PC-9 (cell line): ENCODE results near the gene COL16A1. TPM values are rescaled to one million over a fixed set of nuclear protein-coding genes. Genes with fewer than 3 reads are reported as not detected.

Source experiments
- BruUV-seq: library from RNA; stranded (reverse); fragments of 400-500 nt; replicated peaks from 2 replicates; lab custom pipeline; 2021; lab: Mats Ljungman, UMichigan
- CTCF ChIA-PET: fragments of 300-600 bp; sonication (Branson Sonifier 250); formaldehyde crosslinking; loops from one replicate; lab custom pipeline; 2022; ENCODE audit warnings: antibody characterized with exemption; lab: Charles Lee
- POLR2A ChIA-PET: fragments of 300-600 bp; sonication (Branson Sonifier 250); formaldehyde crosslinking; loops from one replicate; lab custom pipeline; 2022; ENCODE audit warnings: antibody characterized with exemption; ENCODE audit not compliant: unreplicated experiment; lab: Charles Lee
- DNase-seq, 2 experiments: peaks; one replicate each; pipeline versions ENCODE4 v3.0.0 to v3.0.0-alpha.2; 2015 to 2022; ENCODE audit warnings: mixed read lengths in 1 of 2
- H2AFZ ChIP-seq: fragments of 200-600 bp; sonication (generic); 2 replicates; pipeline ENCODE4 v1.8.1; 2017; ENCODE audit warnings: antibody characterized with exemption
- H3F3A ChIP-seq: fragments of 200-600 bp; sonication (generic); 2 replicates; pipeline ENCODE4 v1.8.1; 2017; ENCODE audit warnings: antibody characterized with exemption, mild to moderate bottlenecking, low read depth; ENCODE audit not compliant: insufficient read depth
- H3K27ac ChIP-seq: fragments of 200-600 bp; sonication (generic); 2 replicates; pipeline ENCODE4 v1.6.1; 2016; ENCODE audit warnings: mixed run types
- H3K27me3 ChIP-seq: fragments of 200-600 bp; sonication (generic); 2 replicates; pipeline ENCODE4 v1.6.1; 2016; ENCODE audit warnings: low read depth, mixed run types; ENCODE audit not compliant: insufficient read depth
- H3K36me3 ChIP-seq: fragments of 200-600 bp; sonication (generic); 2 replicates; pipeline ENCODE4 v1.6.1; 2016; ENCODE audit warnings: low read depth, mixed run types
- H3K4me1 ChIP-seq: fragments of 200-600 bp; sonication (generic); replicated peaks from 2 replicates; pipeline ENCODE4 v1.6.1; 2016; ENCODE audit warnings: mixed run types; ENCODE audit not compliant: insufficient read depth
- H3K4me2 ChIP-seq: fragments of 200-600 bp; sonication (generic); 2 replicates; pipeline ENCODE4 v1.6.1; 2017; ENCODE audit warnings: mixed run types
- H3K4me3 ChIP-seq: fragments of 200-600 bp; sonication (generic); 2 replicates; pipeline ENCODE4 v1.6.1; 2016; ENCODE audit warnings: mixed run types
- H3K79me2 ChIP-seq: fragments of 200-600 bp; sonication (generic); 2 replicates; pipeline ENCODE4 v1.6.1; 2017; ENCODE audit warnings: low read depth, mixed run types
- H3K9me2 ChIP-seq: fragments of 200-600 bp; sonication (generic); 2 replicates; pipeline ENCODE4 v1.8.1; 2017; ENCODE audit warnings: mild to moderate bottlenecking; ENCODE audit not compliant: insufficient read depth
- H3K9me3 ChIP-seq: fragments of 200-600 bp; sonication (generic); 2 replicates; pipeline ENCODE4 v1.8.1; 2016; ENCODE audit warnings: low read depth; ENCODE audit not compliant: insufficient read depth
- H4K20me1 ChIP-seq: fragments of 200-600 bp; sonication (generic); 2 replicates; pipeline ENCODE4 v1.8.1; 2017; ENCODE audit not compliant: insufficient read depth
- CTCF ChIP-seq: fragments of 200-600 bp; sonication (generic); conservative IDR thresholded peaks from 2 replicates; pipeline ENCODE4 v1.6.1; 2017; ENCODE audit warnings: mixed run types, antibody characterized with exemption, mild to moderate bottlenecking, moderate library complexity
- EZH2 ChIP-seq: fragments of 200-600 bp; sonication (generic); IDR thresholded peaks from 2 replicates; pipeline ENCODE4 v1.8.0; 2017; ENCODE audit warnings: antibody characterized with exemption, low read depth
- intact Hi-C: fragments of 100-400 bp; cut with micrococcal nuclease; formaldehyde crosslinking; loops from one replicate; pipeline ENCODE4 v1.10.0; 2022; ENCODE audit not compliant: unreplicated experiment
- total RNA-seq: library from RNA; stranded (reverse); gene quantifications from 2 replicates; pipeline ENCODE4 v1.2.3, GENCODE V29; 2021

The COL16A1 gene
- total RNA-seq, 1 experiment from 2014 or later: 4.8 TPM

DNA sequence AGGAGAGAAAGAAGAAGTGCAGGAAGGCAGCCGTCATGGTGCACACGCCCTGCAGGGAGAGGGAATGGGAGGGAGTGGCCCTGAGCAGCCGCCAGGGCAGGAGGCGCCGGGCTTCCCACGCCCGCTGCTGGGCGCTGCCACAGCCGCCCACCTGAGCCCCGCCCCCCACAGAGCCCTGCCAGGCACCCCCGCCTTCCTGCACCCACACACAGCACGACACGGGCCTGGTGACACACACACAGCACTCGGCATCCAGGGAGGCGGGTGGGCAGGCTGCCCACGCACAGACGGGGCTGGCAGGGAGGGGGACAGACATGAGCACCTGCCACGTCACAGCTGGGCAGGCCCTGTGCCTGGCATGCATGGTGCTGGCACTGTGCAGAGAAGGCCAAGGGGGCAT is 32.9 kb upstream of the COL16A1 start:
- DNase-seq: no peak
- H3K4me3 ChIP-seq: no peak overlapping the region
- H3K4me2 ChIP-seq: no peak overlapping the region
- no peaks in the 10 kb centered on the region for H3K27me3 ChIP-seq
- TF ChIP-seq CTCF (no peak), EZH2 (no peak)
- no peaks in the 10 kb centered on the region for H3K79me2 ChIP-seq
- no peaks in the 10 kb centered on the region for H3F3A ChIP-seq
- no peaks in the 10 kb centered on the region for H3K9me2 ChIP-seq
- no peaks in the 10 kb centered on the region for H3K9me3 ChIP-seq
- intact Hi-C loops: no loop called here
- no peaks in the 10 kb centered on the region for H3K36me3 ChIP-seq
- CTCF ChIA-PET: no interaction called here
- no peak overlapping the region for H3K27ac ChIP-seq
- POLR2A ChIA-PET: no interaction called here
- no peaks in the 10 kb centered on the region for H3K4me1 ChIP-seq
- no peak overlapping the region for H2AFZ ChIP-seq
- BruUV-seq: no TSS peak
- no peaks in the 10 kb centered on the region for H4K20me1 ChIP-seq

- H3F3A ChIP-seq: no peaks in the 10 kb centered on the region
- ChIA-PET CTCF (no interaction called here), POLR2A (no interaction called here)
- H3K9me3 ChIP-seq: no peaks in the 10 kb centered on the region
- H3K4me1 ChIP-seq: no peaks in the 10 kb centered on the region
- no peaks in the 10 kb centered on the region for H3K79me2 ChIP-seq
- H3K4me3 ChIP-seq: no peak overlapping the region
- H3K27ac ChIP-seq: no peak overlapping the region
- H4K20me1 ChIP-seq: no peaks in the 10 kb centered on the region
- H3K36me3 ChIP-seq: no peaks in the 10 kb centered on the region
- intact Hi-C loops: no loop called here
- H3K9me2 ChIP-seq: no peaks in the 10 kb centered on the region
- no peak for TF ChIP-seq EZH2
- no peak for TF ChIP-seq CTCF
- no TSS peak for BruUV-seq
- no peak overlapping the region for H2AFZ ChIP-seq
- no peak for DNase-seq
- no peak overlapping the region for H3K4me2 ChIP-seq
- no peaks in the 10 kb centered on the region for H3K27me3 ChIP-seq
Observed at GRCh38 chr1:31735571-31735970, 31.8 kb upstream of the COL16A1 start.

DNA sequence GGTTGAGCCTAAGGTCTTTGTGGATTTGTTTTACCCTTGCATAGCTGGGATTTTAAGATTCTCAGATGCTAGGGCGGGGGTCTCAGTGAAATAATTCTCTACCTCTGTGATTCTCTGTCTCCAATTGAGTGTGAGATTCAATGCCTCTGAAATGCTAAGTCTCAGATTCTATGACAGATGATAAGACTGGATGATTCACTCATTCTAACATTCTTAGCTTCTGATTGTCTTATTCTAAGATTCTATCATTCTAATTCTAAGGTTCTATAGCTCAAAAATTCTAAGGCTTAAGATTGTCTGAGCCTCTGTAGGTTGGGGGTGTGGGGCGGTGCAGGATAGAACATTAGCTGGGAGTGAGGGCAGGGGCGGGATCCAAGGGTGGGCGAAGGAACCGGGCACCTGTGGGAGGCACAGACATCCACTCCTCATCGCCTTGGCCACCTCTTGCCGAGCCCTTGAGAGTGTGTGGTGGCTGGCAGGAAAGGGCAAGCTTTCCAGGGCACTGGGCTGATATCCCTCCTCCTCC is 30.8 kb upstream of the COL16A1 start:
- Histone ChIP-seq H3K4me2 (no peak overlapping the region), H3F3A (no peaks in the 10 kb centered on the region), H3K27ac (no peak overlapping the region), H3K36me3 (no peaks in the 10 kb centered on the region), H3K79me2 (no peaks in the 10 kb centered on the region), H3K4me3 (no peak overlapping the region), H4K20me1 (no peaks in the 10 kb centered on the region), H3K9me3 (no peaks in the 10 kb centered on the region), H2AFZ (no peak overlapping the region), H3K9me2 (no peaks in the 10 kb centered on the region), H3K27me3 (no peaks in the 10 kb centered on the region), H3K4me1 (no peaks in the 10 kb centered on the region)
- no peak for DNase-seq
- TF ChIP-seq EZH2: no peak
- no peak for TF ChIP-seq CTCF
- ChIA-PET POLR2A (no interaction called here), CTCF (interaction anchor here (0.5 kb wide), 1 partner anchor 191 kb away, joined by 5 read pairs; no protein-coding TSS in a partner anchor)
- no TSS peak for BruUV-seq
- intact Hi-C loops: no loop called here
